ENCODE data around the gene NISCH.

Gene NISCH

DNA sequence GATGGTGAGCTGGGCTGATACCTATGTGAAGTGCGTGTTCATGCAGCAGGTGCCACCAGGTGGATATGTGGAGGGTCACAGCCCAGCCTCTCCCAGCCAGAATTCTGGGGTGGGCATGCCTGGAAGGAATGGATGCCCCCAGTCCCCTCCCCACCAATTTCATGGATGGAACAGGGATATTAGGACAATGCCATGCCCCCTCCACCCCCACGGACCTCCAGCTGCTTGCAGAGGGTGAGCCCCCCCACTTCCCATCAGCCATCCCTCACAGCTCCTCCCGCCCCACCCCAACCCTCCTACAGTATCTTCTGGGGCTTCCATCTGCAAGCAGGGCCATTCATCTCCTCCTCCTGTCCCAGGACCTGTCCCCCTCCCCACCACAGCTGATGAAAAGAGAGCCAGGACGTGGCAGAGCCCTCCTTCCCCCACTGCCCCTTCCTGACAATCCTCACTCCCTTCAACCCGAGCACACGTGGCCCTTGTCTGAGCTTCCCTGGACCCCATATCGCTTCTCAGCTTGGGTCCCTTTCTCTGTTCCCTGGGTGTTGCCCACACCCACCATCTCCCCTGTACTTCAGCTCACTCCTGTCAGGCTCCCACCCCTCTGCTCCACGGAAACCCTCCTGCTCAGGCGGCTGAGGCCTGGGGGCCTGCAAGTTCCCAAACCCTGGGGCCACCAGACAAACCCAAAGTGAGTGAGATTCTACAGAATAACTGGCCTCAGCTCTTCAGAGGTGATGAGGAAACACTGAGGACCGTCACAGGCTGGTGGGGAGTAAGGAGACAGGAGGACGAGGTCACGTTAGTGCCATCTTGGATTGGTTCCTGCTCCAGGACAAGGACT is 7.7 kb upstream of the NISCH start:
- TF ChIP-seq CTCF (conservative IDR thresholded peaks at IDR 0.05; ENCODE audit: low read depth, low read length), result no peak
- DNase-seq (ENCODE audit: low read depth), result no peak
- no peak overlapping the region for H3K4me3 ChIP-seq (ENCODE audit: low read depth, low read length)

GRCh38 chr3:52450489-52451236 is 4.7 kb upstream of the NISCH start:
- H3K4me3 ChIP-seq (ENCODE audit: low read depth, low read length), result no peak overlapping the region
- DNase-seq (ENCODE audit: low read depth), result no peak
- no peak for TF ChIP-seq CTCF (conservative IDR thresholded peaks at IDR 0.05; ENCODE audit: low read depth, low read length)

DNA sequence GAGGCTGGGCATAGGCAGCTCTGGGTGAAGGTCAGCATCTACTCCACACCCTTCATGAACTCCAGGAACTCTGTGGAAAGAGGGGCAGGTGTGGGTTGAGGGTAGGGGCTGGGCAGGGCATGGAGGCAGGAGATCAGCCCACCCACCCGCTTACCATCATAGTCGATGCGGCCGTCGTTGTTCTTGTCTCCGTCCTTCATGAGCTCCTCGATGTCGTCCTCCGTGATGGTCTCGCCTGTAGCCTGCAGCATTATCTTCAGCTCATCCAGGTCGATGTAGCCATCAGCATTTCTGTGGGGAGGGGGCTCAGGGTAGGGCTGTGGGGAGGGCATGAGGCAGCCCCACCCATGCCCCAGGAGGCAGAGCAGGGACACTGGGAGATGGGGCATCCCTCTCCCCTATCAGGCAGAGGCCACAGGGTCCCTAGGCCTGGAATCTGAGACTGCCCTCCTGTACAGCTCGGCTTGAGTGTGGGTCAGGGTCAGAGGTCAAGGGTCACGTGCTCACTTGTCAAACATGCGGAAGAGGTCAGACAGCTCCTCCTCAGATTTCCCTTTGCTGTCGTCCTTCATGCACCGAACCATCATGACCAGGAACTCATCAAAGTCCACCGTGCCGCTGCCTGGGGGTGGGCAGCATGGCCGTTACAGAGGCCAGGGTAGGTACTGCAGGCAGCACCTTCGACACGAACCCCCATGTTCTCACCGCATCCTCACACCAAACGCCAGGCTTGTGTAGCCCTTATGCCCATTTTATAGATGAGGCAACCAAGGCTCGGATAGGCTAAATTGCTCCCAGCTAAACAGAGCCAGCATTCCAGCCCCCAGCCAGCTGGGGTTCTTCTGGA is 3.9 kb upstream of the NISCH start:
- DNase-seq (ENCODE audit: low read depth), result no peak
- H3K4me3 ChIP-seq (ENCODE audit: low read depth, low read length), result no peak overlapping the region
- TF ChIP-seq CTCF (conservative IDR thresholded peaks at IDR 0.05; ENCODE audit: low read depth, low read length), result peak; percentile 10

DNA sequence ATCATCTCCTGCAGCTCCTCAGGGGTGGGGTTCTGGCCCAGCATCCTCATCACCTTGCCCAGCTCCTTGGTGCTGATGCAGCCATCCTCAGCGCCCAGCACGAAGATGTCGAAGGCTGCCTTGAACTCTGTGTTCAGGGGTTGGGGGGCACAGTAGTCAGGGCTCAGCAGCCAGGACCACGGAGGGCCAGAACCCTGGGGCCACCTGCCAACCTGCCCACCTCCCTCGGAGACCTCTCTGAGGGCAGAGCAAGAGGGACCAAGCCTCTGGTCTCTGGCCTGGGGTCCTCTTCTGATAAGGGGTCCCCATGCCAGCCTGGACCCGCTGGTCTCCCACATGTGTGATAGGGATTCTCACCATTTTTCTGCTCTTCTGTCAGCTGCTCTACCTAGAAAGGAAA is 3.3 kb upstream of the NISCH start:
- DNase-seq (ENCODE audit: low read depth), result no peak
- no peak overlapping the region for H3K4me3 ChIP-seq (ENCODE audit: low read depth, low read length)
- TF ChIP-seq CTCF (conservative IDR thresholded peaks at IDR 0.05; ENCODE audit: low read depth, low read length), result no peak

DNA sequence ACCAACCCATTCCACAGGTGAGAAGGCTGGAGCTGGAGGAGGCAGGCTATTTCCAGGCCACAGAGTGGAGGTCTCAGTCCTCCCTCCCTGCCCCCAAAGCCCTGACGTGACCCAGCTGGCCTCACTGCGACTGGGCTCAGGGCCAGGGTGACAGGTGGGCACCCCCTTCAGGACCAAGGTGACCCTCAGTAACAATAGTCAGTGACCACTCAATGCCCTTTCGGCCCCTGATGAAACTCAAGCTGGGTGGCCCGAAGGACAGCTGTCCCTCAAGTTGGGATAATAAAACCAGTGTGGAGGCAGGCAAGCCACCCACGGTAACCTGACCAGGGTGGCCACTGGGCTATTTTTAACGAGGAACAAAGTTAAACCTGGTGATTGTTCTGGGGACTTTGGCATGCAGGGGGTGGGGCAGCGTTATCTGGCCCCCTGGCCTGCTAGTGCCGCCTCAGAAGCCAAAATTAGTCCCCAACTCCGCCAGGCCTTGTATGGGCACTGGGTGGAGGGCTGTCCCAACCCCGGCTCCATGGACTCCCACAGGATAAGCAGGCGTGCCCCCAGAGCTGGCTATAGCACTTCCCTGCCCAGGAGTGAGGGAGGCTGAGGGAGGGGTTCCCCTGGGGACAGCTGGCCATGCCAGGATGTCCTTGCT is 2.7 kb upstream of the NISCH start:
- no peak overlapping the region for H3K4me3 ChIP-seq (ENCODE audit: low read depth, low read length)
- no peak for TF ChIP-seq CTCF (conservative IDR thresholded peaks at IDR 0.05; ENCODE audit: low read depth, low read length)
- no peak for DNase-seq (ENCODE audit: low read depth)

GRCh38 chr3:52453496-52454249 is 1.7 kb upstream of the NISCH start, which contains the start of gene TNNC1:
Gene TNNC1, minus strand, starts transcription at chr3:52454041. Its CDS starts 26 bp downstream, at chr3:52454015.
- no peak for DNase-seq (ENCODE audit: low read depth)
- H3K4me3 ChIP-seq (ENCODE audit: low read depth, low read length), result no peak within 1 kb of the TSS
- TF ChIP-seq CTCF (conservative IDR thresholded peaks at IDR 0.05; ENCODE audit: low read depth, low read length), result no peak

All from choroid plexus epithelial cell (primary cell).